HG02981 (cell line): ENCODE measurements around the gene KLHL29.

Experiments
- ATAC-seq: cut with Tn5 transposase; IDR thresholded peaks from one replicate; pipeline ENCODE4 v1.9.1; 2021; ENCODE audit warnings: mild to moderate bottlenecking, moderate library complexity; ENCODE audit not compliant: unreplicated experiment

Gene KLHL29

GRCh38 chr2:23664066-23664788 lies 279.2 kb downstream of the KLHL29 start:
- no peak for ATAC-seq

GRCh38 chr2:23666241-23666979 lies 281.4 kb downstream of the KLHL29 start:
- no peak for ATAC-seq

- no peak for ATAC-seq
Observed at GRCh38 chr2:23666980-23667357, 282.0 kb downstream of the KLHL29 start.

- no peak for ATAC-seq
Observed at GRCh38 chr2:23668756-23669304, 283.9 kb downstream of the KLHL29 start.

GRCh38 chr2:23669413-23670244 lies 284.6 kb downstream of the KLHL29 start:
- ATAC-seq = no peak

- ATAC-seq = no peak
Observed at GRCh38 chr2:23670245-23670592, 285.2 kb downstream of the KLHL29 start.

GRCh38 chr2:23673082-23673481 lies 288.1 kb downstream of the KLHL29 start:
- ATAC-seq = no peak

- no peak for ATAC-seq
Observed at GRCh38 chr2:23673830-23674679, 289.1 kb downstream of the KLHL29 start.

- no peak for ATAC-seq
Observed at GRCh38 chr2:23675506-23675905, 290.5 kb downstream of the KLHL29 start.

- no peak for ATAC-seq
Observed at GRCh38 chr2:23677836-23678235, 292.9 kb downstream of the KLHL29 start.

- ATAC-seq = no peak
Observed at GRCh38 chr2:23679044-23679443, 294.1 kb downstream of the KLHL29 start.

- no peak for ATAC-seq
Observed at GRCh38 chr2:23680951-23681350, 296.0 kb downstream of the KLHL29 start.

GRCh38 chr2:23681356-23682140 lies 296.6 kb downstream of the KLHL29 start:
- ATAC-seq = no peak

- ATAC-seq = no peak
Observed at GRCh38 chr2:23682481-23682880, 297.5 kb downstream of the KLHL29 start.

GRCh38 chr2:23683001-23683400 lies 298.0 kb downstream of the KLHL29 start:
- ATAC-seq = no peak

- ATAC-seq = no peak
Observed at GRCh38 chr2:23684395-23685176, 299.6 kb downstream of the KLHL29 start.

GRCh38 chr2:23685181-23685580 lies 300.2 kb downstream of the KLHL29 start:
- ATAC-seq = no peak

GRCh38 chr2:23685706-23686105 lies 300.7 kb downstream of the KLHL29 start:
- no peak for ATAC-seq
